NCI-H2227 treated with DMSO at 0.1 percent for 48 hours (cell line): ENCODE data around the gene PRKAG2.

Experiments
- DNase-seq: peaks from one replicate; lab custom pipeline; 2025; lab: John Stamatoyannopoulos, UW

Gene PRKAG2

GRCh38 chr7:151676759-151677158 is 200.2 kb downstream of the PRKAG2 start:
- no peak for DNase-seq

- DNase-seq = no peak
Observed at GRCh38 chr7:151675196-151675920, 201.6 kb downstream of the PRKAG2 start.

DNA sequence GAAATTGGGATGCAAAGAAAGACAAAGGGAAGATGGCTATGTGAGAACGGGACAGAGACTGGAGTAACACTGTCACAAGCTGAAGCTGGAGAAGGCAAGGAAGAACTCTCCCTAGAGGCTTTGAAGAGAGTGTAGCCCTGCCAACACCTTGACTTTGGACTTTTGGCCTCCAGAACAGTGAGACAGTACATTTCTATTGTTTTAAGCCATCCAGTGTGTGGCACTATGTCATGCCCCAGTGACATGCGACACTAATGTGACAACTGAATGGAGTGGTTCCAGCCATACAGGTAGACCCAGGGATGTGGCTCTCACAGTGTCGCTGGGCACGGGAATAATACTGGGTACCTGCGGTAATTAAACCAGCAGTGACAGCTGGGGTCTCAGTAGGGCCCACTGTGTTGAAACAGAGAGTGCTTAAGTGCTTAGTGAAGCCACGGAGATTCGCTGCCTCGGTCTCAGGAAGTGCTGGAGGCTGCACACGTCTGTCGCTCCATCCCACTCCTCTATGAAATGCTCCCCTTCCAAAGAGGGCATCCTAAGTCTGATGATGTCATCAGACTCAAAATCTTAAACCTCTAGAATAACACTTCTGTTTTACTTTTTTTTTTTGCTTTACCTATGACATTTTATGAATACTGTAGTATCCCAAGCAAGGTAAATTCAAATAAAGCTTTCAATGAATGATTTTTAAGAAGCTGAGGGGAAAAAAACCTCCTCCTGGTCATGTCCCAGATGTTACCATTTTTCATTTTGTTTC is 202.6 kb downstream of the PRKAG2 start:
- no peak for DNase-seq

DNA sequence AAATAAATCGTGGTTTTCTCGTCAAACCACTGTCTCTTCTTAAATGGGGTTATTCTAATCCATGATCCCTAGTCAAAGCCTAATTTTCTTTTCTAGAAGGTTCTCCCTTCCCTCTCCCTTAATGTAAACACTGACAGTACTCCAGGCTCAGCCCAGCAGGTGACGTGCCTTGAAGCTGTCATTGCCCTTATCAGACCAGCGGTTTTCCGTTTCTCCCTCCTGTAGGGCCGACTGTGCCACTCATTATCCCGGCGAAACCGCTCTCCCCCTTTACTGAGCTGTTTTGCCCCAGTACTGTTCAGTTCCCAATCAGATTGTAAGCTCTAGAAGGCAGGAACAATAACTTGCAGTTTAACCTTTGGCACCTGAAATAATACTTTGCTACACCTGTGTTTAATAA is 203.7 kb downstream of the PRKAG2 start:
- DNase-seq = no peak

GRCh38 chr7:151672716-151673115 is 204.2 kb downstream of the PRKAG2 start:
- no peak for DNase-seq

GRCh38 chr7:151671514-151671913 is 205.4 kb downstream of the PRKAG2 start:
- no peak for DNase-seq

- no peak for DNase-seq
Observed at GRCh38 chr7:151669762-151670161, 207.2 kb downstream of the PRKAG2 start.

GRCh38 chr7:151666886-151667285 is 210.0 kb downstream of the PRKAG2 start:
- DNase-seq = no peak

- DNase-seq = peak; percentile 9
Observed at GRCh38 chr7:151665368-151665767, 211.5 kb downstream of the PRKAG2 start.

- no peak for DNase-seq
Observed at GRCh38 chr7:151664268-151664667, 212.6 kb downstream of the PRKAG2 start.

GRCh38 chr7:151663382-151664100 is 213.4 kb downstream of the PRKAG2 start:
- DNase-seq = no peak

- no peak for DNase-seq
Observed at GRCh38 chr7:151662251-151662826, 214.6 kb downstream of the PRKAG2 start.

- DNase-seq = no peak
Observed at GRCh38 chr7:151661587-151661986, 215.3 kb downstream of the PRKAG2 start.

DNA sequence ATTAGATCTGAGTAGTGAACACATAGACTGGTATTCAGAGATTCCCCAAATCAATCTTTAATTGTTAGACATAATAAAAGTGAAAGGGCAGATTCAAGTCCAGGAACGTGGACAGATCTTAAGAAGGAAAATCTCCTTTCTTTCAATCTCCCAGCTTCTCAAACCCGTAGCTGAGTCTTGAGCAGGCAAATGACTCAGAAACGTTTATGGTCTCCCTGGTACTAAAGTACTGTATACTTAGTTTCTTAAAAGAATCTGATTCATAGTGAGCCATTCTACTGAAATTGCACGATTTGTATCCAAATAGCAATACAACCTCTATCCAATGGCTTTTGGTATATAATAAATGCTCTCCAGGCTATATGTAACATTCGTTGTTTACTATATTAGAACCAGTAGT is 216.8 kb downstream of the PRKAG2 start:
- DNase-seq = no peak

GRCh38 chr7:151659219-151659618 is 217.7 kb downstream of the PRKAG2 start:
- DNase-seq = no peak

- no peak for DNase-seq
Observed at GRCh38 chr7:151658778-151659177, 218.1 kb downstream of the PRKAG2 start.

DNA sequence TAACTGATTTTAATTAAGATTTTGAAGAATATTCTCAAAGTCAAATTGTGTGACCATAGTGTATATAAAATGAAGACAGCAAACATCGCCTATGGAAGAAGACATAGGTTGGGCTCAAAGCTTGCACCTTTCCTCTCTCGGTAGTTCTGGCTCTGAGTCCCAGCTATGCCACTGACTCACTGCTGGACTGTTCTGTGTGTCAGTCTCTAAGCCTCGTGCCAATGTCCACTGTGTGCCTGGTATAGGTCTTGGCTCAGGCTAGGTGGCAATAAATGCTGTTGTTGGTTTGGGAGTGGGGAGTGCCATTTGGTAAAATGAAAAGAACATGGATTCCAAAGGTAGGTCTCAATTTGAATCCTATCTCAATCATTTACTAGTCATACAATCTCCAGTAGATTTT is 219.7 kb downstream of the PRKAG2 start:
- no peak for DNase-seq

DNA sequence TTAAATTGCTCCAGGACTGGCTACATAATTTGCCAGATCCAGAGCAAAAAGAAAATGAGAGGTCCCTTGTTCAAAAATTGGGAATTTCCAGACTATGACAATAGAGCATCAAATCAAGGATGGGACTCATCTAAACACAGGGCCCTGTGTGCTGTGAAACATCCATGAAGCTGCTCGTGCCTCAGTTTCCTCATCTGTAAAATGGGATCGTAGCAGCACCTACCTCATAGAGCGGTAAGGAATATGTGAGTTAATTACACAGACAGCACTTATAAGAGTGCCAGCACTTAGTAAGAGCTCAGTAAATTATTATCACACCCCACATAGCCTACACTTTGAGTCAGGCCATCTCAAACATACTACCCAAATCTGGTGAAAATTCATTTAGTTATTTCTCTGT is 221.4 kb downstream of the PRKAG2 start:
- no peak for DNase-seq

GRCh38 chr7:151652111-151652510 is 224.8 kb downstream of the PRKAG2 start:
- no peak for DNase-seq

DNA sequence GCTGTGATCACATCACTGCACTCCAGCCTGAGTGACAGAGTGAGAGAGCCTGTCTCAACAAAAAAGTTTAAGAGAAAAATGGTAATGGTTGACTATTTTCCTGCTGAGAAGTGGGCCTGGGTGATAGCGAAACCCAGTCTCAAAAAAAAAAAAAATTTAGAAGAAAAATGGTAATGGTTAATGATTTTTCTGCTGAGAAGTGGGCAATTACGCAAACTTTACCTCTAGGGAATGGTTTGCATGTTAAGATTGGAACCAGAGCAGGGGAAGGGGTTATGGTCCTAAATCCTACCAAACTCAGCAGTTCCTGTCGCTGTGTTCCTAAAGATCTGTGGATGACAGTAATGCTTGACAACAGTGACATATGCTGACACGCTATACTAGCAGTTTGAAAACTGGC is 226.8 kb downstream of the PRKAG2 start:
- no peak for DNase-seq

GRCh38 chr7:151648429-151648828 is 228.5 kb downstream of the PRKAG2 start:
- peak; percentile 46 for DNase-seq

DNA sequence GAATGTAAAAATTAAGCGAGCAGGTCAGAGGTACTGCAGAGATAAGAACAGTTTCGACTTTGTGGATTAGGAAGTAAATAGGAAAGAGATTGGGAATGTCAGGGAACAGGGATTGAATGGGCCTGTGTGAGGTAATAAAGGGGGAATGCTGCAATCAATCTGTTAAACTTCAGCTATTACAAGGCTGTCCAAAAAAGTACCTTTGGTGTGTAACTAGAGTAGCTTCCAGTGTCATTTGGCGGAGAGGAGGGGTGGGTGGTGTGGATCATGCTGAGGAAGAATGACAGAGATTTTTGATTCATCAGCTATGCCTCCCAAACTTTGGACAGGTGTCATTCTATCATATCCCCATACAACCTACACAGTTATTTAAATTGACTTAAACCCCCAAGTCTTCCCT is 229.0 kb downstream of the PRKAG2 start:
- no peak for DNase-seq

GRCh38 chr7:151647006-151647405 is 229.9 kb downstream of the PRKAG2 start:
- DNase-seq = no peak
